ENCODE data around the gene GJD4. TPM values are rescaled to one million over a fixed set of nuclear protein-coding genes. Genes with fewer than 3 reads are reported as not detected.

Gene GJD4
- total and polyA plus RNA-seq, 4 donors: not detected

- Histone ChIP-seq H3K4me3 (ENCODE audit: low read depth in 1 of 3, low read length in 3 of 3) (no peak overlapping the region), H3K9ac (ENCODE audit: low read depth in 1 of 2, low read length in 2 of 2) (no peak overlapping the region), H3K27ac (ENCODE audit: low read depth in 1 of 2, low read length in 2 of 2) (no peak overlapping the region), H3K4me1 (ENCODE audit: control insufficient read depth in 4 of 4, insufficient read depth in 4 of 4, low read length in 3 of 4) (peaks cover 0 to 18% (median 10%) of the 10 kb centered on the region in 4 donors), H3K36me3 (ENCODE audit: control insufficient read depth in 4 of 4, insufficient read depth in 3 of 4, low read depth in 1 of 4, low read length in 3 of 4) (no peaks in the 10 kb centered on the region), H3K27me3 (ENCODE audit: control insufficient read depth in 4 of 4, insufficient read depth in 4 of 4, low read length in 3 of 4) (peaks cover 0 to 4% (median 0%) of the 10 kb centered on the region in 4 donors), H3K9me3 (ENCODE audit: control insufficient read depth in 4 of 4, low read length in 3 of 4) (no peaks in the 10 kb centered on the region)
- DNase-seq (ENCODE audit: low spot score): no peak
- TF ChIP-seq NR2F2 (IDR thresholded peaks at IDR 0.05): no peak
- no peak for TF ChIP-seq SP1 (IDR thresholded peaks at IDR 0.05)
- no peak for TF ChIP-seq CTCF (IDR thresholded peaks at IDR 0.05; ENCODE audit: low read depth, low read length, missing input control)
- no peak for TF ChIP-seq MAX (IDR thresholded peaks at IDR 0.05)
- TF ChIP-seq EGR1 (IDR thresholded peaks at IDR 0.05; ENCODE audit: low read depth in 2 of 2): no peak
- no peak for TF ChIP-seq FOXA2 (IDR thresholded peaks at IDR 0.05)
- no peak for TF ChIP-seq HNF4G (IDR thresholded peaks at IDR 0.05)
- TF ChIP-seq GABPA (IDR thresholded peaks at IDR 0.05 in 1 of 2, conservative IDR thresholded peaks at IDR 0.05 in 1 of 2): no peak
- no peak for TF ChIP-seq TAF1 (conservative IDR thresholded peaks at IDR 0.05)
- TF ChIP-seq REST (IDR thresholded peaks at IDR 0.05): no peak
- no peak for TF ChIP-seq RXRA (IDR thresholded peaks at IDR 0.05)
- no peak for TF ChIP-seq FOXA1 (IDR thresholded peaks at IDR 0.05)
- no peak for TF ChIP-seq YY1 (IDR thresholded peaks at IDR 0.05)
- TF ChIP-seq ATF3 (IDR thresholded peaks at IDR 0.05): no peak
- TF ChIP-seq RAD21 (IDR thresholded peaks at IDR 0.05): no peak
- no peak for TF ChIP-seq JUND (IDR thresholded peaks at IDR 0.05)
- no peak for TF ChIP-seq HNF4A (conservative IDR thresholded peaks at IDR 0.05)
- TF ChIP-seq ZBTB33 (IDR thresholded peaks at IDR 0.05): no peak
- WGBS: 79% methylated on average over 16 of the region's 16 CpGs
Observed at GRCh38 chr10:35608328-35608672, 3.2 kb downstream of the GJD4 start.
